Measurements from ENCODE around the gene SSNA1.

DNA sequence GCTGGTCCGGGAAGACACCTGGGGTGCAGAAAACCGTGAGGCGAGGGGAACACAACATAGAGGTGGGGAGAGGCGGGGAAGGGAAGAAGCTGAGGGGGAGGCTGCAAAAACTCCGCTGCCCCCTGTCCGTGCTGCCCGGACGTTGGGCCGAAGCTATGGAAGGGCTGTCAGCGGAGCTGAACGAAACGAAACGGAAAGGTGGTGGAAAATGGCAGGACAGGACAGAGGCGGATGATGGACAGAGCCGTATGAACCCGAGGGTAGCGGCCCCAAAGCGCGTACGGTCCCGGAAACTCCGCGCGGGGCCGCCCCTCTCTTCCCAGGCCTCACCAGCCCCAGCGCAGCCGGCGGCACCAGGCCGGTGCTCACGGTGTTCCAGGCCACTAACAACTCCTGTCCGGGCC, 388 bp upstream of the SSNA1 start:
- TF ChIP-seq POLR2AphosphoS5 (IDR thresholded peaks at IDR 0.05; ENCODE audit: borderline replicate concordance, low read depth, low read length) (no peak), EZH2 (IDR thresholded peaks at IDR 0.05) (no peak), FOXP2 (optimal IDR thresholded peaks at IDR 0.05; ENCODE audit: control extremely low read depth, extremely low read length, insufficient read depth) (no peak)
